ENCODE measurements around the gene ATP11A. TPM values are rescaled to one million over a fixed set of nuclear protein-coding genes. Genes with fewer than 3 reads are reported as not detected.

ATP11A gene
- total and polyA plus RNA-seq, 2 experiments from 2014 or later = 28.7 to 30.8 TPM

- Histone ChIP-seq H2AFZ (no peak overlapping the region), H3K79me2 (no peaks in the 10 kb centered on the region), H3K36me3 (replicated peaks; ENCODE audit: insufficient read depth, low read depth) (no peaks in the 10 kb centered on the region), H3K27me3 (no peaks in the 10 kb centered on the region), H3K4me2 (no peak overlapping the region), H3K9me3 (ENCODE audit: low read depth) (no peaks in the 10 kb centered on the region), H3K9me2 (replicated peaks; ENCODE audit: insufficient read depth) (no peaks in the 10 kb centered on the region), H3K27ac (no peak overlapping the region), H3K4me3 (no peak overlapping the region), H3K4me1 (ENCODE audit: insufficient read depth) (no peaks in the 10 kb centered on the region), H4K20me1 (ENCODE audit: insufficient read depth, poor library complexity, severe bottlenecking) (no peaks in the 10 kb centered on the region)
- 89% methylated on average over 15 of the region's 15 CpGs for WGBS (ENCODE audit: low lambda C conversion rate, missing lambda C conversion rate)
- no peak for DNase-seq (ENCODE audit: low spot score)
- TF ChIP-seq, protein P1, sequence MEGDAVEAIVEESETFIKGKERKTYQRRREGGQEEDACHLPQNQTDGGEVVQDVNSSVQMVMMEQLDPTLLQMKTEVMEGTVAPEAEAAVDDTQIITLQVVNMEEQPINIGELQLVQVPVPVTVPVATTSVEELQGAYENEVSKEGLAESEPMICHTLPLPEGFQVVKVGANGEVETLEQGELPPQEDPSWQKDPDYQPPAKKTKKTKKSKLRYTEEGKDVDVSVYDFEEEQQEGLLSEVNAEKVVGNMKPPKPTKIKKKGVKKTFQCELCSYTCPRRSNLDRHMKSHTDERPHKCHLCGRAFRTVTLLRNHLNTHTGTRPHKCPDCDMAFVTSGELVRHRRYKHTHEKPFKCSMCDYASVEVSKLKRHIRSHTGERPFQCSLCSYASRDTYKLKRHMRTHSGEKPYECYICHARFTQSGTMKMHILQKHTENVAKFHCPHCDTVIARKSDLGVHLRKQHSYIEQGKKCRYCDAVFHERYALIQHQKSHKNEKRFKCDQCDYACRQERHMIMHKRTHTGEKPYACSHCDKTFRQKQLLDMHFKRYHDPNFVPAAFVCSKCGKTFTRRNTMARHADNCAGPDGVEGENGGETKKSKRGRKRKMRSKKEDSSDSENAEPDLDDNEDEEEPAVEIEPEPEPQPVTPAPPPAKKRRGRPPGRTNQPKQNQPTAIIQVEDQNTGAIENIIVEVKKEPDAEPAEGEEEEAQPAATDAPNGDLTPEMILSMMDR (IDR thresholded peaks at IDR 0.05; ENCODE audit: poor library complexity) = no peak
- TF ChIP-seq EZH2 (IDR thresholded peaks at IDR 0.05; ENCODE audit: borderline replicate concordance) (no peak), EZH2phosphoT487 (IDR thresholded peaks at IDR 0.05; ENCODE audit: low read depth, severe bottlenecking, unreplicated experiment) (no peak)
Measured at GRCh38 chr13:112876305-112877000, 186.6 kb downstream of the ATP11A start.

GRCh38 chr13:112877066-112877465, 187.2 kb downstream of the ATP11A start:
- H3K27ac ChIP-seq = no peak overlapping the region
- 92% methylated on average over 11 of the region's 12 CpGs for WGBS (ENCODE audit: low lambda C conversion rate, missing lambda C conversion rate)
- no peaks in the 10 kb centered on the region for H4K20me1 ChIP-seq (ENCODE audit: insufficient read depth, poor library complexity, severe bottlenecking)
- no peak overlapping the region for H3K4me2 ChIP-seq
- TF ChIP-seq, protein P1 (IDR thresholded peaks at IDR 0.05; ENCODE audit: poor library complexity) = no peak
- no peak for TF ChIP-seq EZH2 (IDR thresholded peaks at IDR 0.05; ENCODE audit: borderline replicate concordance)
- TF ChIP-seq EZH2phosphoT487 (IDR thresholded peaks at IDR 0.05; ENCODE audit: low read depth, severe bottlenecking, unreplicated experiment) = no peak
- no peaks in the 10 kb centered on the region for H3K27me3 ChIP-seq
- H3K9me3 ChIP-seq (ENCODE audit: low read depth) = no peaks in the 10 kb centered on the region
- DNase-seq (ENCODE audit: low spot score) = no peak
- H3K9me2 ChIP-seq (replicated peaks; ENCODE audit: insufficient read depth) = no peaks in the 10 kb centered on the region
- H3K36me3 ChIP-seq (replicated peaks; ENCODE audit: insufficient read depth, low read depth) = no peaks in the 10 kb centered on the region
- H3K4me1 ChIP-seq (ENCODE audit: insufficient read depth) = no peaks in the 10 kb centered on the region
- H2AFZ ChIP-seq = no peak overlapping the region
- no peaks in the 10 kb centered on the region for H3K79me2 ChIP-seq
- no peak overlapping the region for H3K4me3 ChIP-seq

DNA sequence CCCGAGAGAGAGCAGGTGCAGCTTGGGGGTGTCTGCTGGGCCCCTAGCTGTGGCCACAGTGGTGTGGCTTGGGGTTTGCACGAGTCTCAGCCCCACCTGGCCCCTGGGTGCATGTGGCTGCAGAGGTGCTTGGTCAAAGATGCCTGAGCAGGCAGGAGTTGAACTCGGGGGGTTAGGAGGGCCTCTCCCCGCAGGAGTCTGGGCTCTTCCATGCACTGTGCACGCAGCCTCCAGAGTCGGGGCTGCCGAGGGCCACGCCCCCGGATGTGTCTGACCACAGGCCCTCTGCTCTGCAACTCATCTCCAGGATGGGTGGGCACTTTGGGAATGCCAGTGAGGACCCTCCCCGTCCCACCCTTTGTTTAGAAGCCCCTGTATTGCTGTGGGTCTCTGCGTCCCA, 187.7 kb downstream of the ATP11A start:
- H3K27ac ChIP-seq = no peak overlapping the region
- no peak for DNase-seq (ENCODE audit: low spot score)
- no peaks in the 10 kb centered on the region for H3K9me3 ChIP-seq (ENCODE audit: low read depth)
- no peak overlapping the region for H2AFZ ChIP-seq
- no peaks in the 10 kb centered on the region for H3K36me3 ChIP-seq (replicated peaks; ENCODE audit: insufficient read depth, low read depth)
- no peaks in the 10 kb centered on the region for H3K27me3 ChIP-seq
- H3K4me1 ChIP-seq (ENCODE audit: insufficient read depth) = no peaks in the 10 kb centered on the region
- TF ChIP-seq EZH2 (IDR thresholded peaks at IDR 0.05; ENCODE audit: borderline replicate concordance) (no peak), EZH2phosphoT487 (IDR thresholded peaks at IDR 0.05; ENCODE audit: low read depth, severe bottlenecking, unreplicated experiment) (no peak)
- TF ChIP-seq, protein P1 (IDR thresholded peaks at IDR 0.05; ENCODE audit: poor library complexity) = no peak
- H4K20me1 ChIP-seq (ENCODE audit: insufficient read depth, poor library complexity, severe bottlenecking) = no peaks in the 10 kb centered on the region
- H3K9me2 ChIP-seq (replicated peaks; ENCODE audit: insufficient read depth) = no peaks in the 10 kb centered on the region
- no peaks in the 10 kb centered on the region for H3K79me2 ChIP-seq
- 90% methylated on average over 11 of the region's 11 CpGs for WGBS (ENCODE audit: low lambda C conversion rate, missing lambda C conversion rate)
- H3K4me3 ChIP-seq = no peak overlapping the region
- H3K4me2 ChIP-seq = no peak overlapping the region
